GM11168 (cell line): ENCODE measurements around the gene UPK1B.

Experiments
- in situ Hi-C: fragments of 300-500 bp; cut with MboI; formaldehyde crosslinking; loops from one replicate; pipeline ENCODE4 v1.12.0; 2022; ENCODE audit warnings: low sequenced_read_pairs; ENCODE audit not compliant: unreplicated experiment

Gene UPK1B

DNA sequence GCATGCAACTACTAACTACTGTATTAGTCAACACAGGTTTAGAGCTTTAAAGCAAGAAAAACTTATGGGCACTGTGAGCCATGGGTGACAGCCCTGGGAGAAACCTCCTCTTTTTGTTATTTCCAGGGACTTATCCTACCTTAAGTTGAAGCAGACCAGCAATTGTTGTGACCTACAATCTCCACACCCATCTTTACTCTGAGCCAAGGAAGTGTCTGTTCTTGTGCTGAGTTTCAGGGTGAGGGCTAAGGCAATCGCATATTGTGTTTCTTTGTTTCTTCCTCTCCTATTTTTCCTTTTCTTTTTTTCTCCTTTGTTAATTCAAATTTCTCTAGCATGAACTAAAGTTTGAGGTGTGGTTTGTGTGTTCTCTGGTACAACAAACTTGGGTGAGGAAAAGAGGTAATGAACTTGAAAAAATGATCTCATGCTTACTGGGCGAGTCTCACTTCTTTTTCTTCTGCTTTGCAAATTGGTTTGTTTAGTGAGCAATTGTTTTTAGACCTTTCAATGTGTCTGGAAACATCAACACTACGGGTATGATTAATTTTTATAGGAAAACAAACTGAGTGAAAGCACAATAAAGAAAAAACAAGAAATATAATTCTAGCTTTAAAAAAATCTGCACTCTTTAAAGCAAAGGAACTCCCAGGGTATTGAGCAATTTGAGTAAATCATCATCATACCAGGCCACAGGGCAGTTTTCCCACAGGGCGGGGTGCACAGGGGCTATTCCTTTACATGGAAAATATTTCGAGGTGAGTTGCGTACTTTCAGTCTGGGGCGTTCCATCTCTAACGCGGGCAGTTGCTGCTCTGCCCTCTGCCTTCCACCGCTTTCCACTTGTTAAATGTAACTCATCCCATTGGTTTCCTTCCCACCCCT, 2.7 kb downstream of the UPK1B start:
- in situ Hi-C loops = no loop called here

DNA sequence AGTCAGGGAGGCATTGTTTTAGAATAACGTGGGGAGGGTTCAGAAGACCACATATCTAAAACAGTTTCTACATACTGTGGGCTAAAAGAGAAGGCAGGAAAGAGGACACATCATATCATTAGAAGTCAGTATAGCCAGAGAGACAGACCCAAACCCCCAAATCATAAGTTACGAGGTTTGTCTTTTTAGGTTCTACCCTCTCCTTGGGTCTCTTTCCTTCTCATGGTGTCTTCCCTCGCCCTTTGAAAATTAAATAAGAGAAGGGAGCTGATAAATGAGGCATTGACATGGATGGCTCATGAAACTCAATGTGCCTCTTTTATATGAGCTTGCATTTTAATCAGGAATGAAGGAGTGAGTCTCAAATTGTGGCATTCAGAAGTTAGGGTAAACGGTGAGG, 3.4 kb downstream of the UPK1B start:
- in situ Hi-C loops = no loop called here

DNA sequence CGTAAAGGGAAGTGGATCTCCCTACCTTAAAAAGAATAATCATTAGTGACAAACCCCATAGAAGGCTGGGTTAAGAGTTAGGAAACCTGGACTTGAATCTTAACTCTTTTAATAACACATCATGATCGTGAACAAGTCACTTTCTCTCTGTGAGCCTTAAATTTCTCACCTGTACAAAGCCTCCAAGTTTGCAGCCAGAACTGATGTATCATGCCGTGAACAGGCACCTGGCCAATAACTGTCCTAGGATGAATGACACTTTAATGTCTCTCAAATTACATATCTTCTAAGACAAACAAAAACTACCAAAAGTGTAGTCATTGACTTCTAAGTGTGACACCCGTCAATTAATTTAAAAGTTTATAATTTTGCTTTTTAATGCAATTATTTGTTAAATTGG, 3.9 kb downstream of the UPK1B start:
- in situ Hi-C loops = no loop called here

DNA sequence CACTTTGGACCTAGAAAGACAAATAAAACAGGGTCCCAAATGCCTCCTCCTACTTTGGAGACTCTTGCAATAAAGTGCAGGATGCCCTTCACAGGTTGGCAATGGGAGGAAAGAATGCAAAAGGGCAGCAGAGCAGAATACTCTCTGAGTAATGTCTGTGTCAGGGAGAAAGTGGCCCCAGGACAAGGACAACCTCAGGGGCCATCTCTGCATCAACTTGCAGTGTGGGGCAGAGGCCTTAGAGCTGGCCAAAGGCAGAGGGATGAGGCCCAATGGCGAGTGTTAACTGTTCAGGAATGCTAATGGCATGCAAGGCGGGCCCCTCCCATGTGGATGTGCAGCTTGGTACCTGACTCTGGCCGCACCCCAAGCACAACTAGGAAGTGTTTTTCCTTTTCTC, 8.4 kb downstream of the UPK1B start:
- in situ Hi-C loops = no loop called here

DNA sequence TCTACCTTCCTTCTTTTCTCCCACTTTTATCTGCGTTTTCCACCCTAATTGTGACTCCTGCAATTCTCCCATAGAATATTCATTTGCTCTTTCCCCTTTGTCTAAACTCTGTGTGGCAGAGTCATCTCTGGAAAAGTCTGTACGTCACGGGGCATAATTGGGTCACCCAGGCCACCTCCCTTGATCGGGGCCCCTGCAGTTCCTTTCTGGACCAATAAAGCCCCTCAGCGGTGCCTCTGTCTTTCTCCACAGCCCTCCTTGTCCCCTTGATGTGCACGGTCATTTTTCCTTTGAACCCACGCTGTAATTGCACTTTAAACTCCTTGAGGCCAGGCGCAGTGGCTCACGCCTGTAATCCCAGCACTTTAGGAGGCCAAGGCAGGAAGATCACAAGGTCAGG, 10.7 kb downstream of the UPK1B start:
- in situ Hi-C loops = no loop called here

DNA sequence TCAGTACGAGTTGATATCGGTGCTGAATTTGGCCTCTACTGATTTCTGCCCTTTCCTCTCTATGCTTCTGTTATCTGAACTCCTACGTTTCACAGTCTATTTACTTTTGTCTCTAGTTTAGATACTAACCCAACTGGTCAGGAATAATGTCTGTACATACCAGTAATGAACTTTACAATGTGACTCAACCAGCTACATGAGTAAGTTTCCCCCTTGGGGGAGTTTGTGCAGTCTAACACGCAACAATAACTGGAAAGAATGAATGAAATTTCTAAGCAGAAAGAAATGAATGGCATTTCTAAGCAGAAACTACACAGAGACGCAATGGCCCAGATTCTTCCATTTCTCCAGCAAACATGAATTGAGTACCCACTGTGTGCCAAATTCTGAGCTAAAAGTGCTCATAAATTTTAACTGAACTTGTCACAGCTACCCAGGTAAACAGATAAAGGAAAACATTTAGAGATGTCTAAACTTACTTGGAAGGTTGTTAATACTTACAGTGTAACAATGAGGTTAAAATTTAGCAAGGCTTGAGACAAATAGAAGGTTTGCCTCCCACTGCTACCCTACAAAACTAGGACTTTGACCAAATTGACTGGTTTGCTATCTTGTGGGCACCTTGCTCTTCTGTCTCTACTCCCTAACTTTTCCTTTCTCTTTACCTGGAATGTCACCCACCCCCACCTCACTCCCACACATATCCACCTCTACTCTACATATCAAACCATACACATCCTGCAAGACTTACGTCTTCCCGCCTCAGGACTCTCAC, 11.6 kb downstream of the UPK1B start:
- in situ Hi-C loops = no loop called here

DNA sequence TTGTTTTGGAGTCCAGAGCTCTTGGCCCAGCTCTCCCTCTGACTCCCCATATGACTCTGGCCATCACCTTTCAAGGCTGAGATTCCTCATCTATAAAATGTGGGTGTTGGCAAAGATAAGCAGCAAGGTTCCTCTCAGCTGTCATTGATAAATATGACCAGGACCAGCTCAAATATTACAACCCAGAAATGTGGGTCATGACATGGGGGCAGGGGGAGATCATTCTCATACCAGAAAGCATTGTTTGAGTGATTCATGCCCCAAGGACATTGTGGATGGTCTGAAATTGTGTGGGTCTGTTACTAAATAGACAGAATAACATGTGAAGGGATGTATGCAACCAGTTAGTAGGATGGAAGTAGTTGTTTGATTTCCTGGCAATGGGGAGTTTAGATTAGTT, 13.9 kb downstream of the UPK1B start:
- in situ Hi-C loops = no loop called here

DNA sequence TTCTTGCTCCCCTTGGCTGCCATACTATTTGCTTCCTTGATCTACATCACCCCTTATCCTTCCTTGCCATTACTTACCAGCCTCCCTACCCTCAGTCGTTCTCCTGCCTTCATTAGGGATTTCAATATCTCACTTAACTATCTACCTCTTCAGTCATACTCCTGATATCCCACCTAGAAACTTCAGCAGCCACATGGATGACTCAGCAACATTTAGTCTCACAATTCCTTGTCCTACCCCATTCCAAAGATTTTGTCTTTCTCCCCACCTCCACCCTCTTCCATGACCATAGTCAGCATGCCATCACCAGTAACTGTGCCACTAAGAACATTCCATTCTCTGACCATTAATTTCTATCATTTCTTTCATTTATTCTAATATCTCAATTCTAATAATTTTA, 18.4 kb downstream of the UPK1B start:
- in situ Hi-C loops = no loop called here

DNA sequence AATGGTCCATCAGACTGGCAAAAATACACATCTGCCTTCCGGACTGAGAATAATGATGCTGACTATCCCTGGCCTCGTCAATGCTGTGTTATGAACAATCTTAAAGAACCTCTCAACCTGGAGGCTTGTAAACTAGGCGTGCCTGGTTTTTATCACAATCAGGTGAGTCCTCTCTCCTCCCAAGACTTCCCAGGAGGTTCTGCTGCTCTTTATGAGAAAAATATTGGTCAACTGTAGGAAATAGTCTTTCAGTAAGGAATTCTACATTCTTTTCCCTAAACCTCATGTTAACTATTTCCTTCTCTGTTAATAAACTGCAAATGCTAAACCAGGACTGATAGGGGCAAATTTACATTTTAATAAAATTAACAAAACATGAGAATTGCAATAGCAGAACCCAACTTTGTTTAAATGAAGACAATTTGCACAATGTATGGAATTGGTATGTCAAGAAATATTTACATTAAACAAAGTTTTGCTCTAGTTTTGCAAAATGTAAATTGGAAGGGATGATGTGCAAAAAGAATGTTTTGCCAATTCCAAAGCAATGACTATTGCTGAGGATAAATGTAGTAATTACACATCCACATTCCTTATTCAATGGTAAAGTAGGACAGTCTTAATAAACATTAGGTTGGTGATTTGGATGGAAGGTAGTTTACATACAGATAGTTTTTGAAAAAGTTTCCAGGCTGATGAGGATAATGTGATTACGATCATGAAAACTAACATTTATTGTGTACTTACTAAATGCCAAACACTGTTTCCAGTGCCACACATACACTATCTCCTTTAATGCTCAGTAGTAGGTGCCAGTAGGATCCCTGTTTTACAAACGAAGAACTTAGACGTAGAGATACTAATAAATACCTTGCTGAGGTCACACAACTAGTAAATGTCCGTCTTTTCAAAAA, 21.1 kb downstream of the UPK1B start:
- in situ Hi-C loops = no loop called here

DNA sequence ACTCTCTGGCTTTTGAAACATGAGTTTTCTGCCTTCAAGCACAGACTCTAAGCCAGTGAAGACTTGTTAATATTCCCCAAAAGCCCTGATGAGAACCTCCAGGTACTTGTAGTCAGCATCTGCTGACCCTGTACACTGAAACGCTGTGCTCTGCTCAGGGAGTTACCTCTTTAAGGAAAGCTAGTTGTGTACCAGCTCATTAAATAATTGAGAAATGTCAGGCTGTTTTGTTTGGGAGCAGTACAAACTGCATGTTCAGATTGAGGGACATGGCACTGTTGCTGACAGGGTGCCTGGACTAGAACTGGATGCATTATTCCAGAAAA, 21.7 kb downstream of the UPK1B start:
- in situ Hi-C loops = no loop called here

DNA sequence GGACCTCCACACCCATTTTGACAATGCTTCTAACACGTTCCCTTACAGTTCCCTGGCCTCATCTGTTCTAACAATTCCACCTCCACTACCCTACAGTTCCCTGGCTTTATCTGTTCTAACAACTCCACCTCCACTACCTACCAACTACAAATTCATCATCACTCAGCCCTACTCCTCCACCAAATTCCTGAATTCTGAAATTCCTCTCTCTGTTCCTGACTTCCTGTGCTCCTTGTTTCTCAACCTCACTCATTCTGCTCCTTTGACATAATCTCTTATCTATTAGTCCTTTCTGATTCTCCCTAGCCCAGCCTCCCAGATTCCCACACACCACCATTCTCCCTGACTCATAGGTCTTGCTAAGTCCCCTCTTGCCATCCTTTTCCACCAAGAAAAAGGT, 22.5 kb downstream of the UPK1B start:
- in situ Hi-C loops = no loop called here

DNA sequence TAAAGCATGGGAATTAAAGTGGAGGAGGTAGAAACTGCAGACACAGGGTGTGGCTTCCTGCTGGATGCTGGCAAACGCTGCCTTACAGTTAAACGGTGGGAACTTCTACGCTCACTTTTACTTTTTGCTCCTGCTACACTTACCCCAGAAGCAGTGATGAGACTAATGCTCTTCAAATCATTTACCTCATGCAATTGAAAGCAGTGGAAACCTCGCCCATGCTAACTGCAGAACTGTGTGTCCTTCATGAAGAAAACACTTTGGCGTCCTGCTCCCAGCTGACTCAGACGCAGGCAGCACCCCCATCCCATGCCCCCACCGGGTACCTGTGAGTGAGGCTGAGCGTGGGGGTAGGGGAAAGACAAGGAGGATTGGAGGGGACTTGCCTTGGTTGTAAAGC, 31.8 kb downstream of the UPK1B start:
- in situ Hi-C loops = no loop called here

DNA sequence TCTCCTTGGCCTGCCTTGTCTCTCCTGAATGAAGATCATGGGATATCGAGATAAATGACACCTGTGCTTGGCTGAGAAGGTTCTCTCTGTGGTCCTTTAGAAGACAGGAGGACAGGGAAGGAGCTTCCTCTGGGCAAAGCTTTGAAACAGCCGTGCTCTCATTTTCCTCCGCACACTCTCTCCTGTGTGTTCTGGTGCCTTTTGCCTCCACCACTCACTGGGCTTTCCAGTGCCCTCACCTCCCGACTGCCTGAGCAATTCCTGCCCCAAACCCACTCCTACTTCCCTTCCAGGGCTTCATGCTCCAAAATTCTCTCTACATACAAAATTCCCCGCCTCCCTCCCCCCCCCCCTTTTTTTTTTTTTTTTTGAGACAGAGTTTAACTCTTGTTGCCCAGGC, 32.3 kb downstream of the UPK1B start:
- in situ Hi-C loops = no loop called here

DNA sequence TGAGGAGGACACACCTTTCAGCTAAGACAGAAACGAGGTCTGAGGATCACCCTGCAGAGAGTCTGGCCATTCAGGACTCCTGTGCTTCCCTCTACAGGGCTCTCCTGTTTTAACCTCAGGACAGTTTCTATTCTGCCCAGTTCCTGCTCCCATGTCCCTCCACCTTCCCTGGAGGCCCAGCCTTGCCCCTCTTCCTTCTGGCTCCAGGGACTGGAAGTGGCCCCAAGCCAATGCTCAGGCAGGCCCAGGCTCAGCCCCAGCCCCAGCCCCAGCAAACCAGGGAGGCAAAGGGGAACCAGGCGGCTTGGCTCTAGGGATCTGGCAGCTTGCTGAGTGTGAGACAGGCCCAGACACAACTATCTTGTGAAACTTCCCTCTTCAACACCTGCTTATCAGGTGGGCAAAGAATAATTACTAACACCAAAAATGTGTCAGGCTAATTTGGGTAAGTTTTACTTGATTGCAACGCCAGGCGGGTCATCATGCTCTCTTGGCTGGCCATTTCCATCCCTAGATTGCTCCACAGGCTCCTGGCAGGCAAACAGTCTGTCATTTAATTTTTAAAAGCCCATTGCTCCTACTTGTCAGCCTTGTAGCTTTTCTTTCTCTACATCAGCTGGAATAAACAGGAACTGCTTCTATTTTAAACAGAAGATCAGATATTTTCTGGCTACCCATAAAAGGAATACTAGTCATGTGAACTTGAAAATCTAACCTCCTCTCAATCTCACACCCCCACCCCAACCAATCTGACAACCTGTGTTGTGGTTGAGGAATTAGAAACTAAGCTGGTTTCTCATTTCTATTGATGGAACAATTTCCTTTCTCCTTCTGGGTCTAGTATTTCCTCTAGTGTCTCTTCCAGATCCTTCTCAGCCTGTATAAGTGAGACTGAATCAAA, 33.5 kb downstream of the UPK1B start:
- in situ Hi-C loops = no loop called here

DNA sequence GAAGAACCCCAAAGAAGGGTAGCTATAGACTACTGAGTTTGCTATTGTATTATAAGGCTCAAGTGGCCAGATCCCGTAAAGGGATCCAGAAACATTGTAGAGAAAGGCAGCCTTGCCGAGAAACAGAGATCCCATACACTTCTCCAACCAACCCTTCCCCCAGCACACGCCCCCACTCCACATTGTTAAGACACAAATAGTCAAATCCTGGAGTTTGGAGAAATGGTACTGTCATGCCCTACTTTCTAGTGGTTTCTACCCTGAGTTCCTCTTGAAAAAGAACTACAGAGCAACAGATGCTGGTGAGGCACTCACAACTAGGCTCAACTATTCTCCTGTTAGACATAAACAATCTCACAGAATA, 34.1 kb downstream of the UPK1B start:
- in situ Hi-C loops = no loop called here

DNA sequence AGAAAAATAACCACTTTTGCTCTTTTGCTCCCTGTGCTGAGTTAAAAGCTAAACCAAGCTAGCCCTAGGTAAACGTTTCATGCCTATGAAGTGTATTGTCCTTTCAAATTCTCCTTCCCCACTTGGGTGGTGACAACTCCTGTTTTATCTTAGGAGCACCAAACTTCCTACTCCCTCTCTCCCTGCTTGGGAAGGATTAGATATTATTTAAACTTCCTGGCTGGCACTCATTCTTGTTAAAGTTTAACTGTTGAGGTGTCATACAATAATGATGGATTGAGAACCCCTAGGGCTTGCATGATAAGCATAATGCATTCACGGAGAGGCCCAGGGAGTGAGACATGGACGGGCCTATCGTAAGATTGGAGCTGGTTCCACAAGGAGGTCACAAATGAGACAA, 37.8 kb downstream of the UPK1B start:
- in situ Hi-C loops = no loop called here

DNA sequence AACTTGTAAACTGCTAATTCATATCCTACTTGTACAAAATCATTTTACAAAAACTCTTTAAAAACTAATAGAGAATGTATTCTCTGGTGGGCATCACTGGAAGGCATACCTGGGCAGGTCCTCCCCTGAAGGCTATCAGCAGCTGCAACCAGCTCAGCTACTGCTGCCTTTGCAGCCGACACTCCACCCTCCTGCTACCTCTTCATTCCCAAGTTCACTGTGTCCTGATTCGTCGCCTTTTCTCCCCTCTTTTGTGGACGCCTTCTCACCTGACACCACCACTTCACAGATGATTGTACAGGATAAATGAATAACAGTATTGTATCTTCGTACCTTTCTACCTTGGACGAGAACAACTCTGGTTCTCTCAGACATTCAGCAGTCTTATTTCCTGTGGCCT, 38.4 kb downstream of the UPK1B start:
- in situ Hi-C loops = no loop called here

DNA sequence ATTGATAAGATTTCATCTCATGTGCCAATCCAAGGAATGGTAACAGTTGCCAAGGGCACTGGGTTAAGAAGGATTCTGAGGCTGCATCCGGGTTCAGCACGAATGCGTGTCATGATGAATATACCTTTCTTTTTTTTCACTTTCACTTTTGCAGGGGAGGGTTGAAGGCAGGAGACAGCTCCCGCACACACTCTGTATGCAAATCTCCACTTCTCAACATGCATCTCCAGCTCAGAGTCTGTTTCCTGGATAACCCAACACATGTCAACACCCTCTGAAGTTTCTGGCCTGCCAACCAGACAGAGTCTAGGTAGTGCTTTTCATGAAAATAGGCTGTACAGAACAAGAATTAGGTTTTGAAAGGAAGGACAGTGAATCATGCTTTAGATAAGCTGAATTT, 45.7 kb downstream of the UPK1B start:
- in situ Hi-C loops = no loop called here

DNA sequence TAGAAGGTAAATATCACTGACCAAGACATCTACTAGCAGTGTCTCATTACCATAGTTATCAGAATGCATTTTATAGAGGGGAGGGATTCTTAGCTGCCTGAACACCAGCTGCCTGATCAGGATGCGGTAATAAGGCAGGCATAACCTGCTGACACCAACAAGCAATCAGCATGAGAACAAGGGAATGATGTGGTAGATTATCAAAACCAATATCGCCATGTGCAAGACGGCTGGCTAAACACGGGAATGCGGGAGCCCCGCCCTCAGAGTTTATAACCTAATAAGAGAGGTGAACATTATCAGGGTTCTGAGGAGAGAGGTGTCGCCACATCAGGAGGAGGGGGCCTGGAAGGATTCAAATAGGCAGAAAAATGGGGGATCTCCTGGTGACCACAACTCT, 46.8 kb downstream of the UPK1B start:
- in situ Hi-C loops = no loop called here
